Panc1 (cell line): ENCODE data around the gene ACP7. TPM values are rescaled to one million over a fixed set of nuclear protein-coding genes. Genes with fewer than 3 reads are reported as not detected.

Experiments used
- ATAC-seq: fragments of 200-7000 bp; cut with Tn5 transposase; 2 replicates; pipeline ENCODE4 v1.9.1; 2020; ENCODE audit warnings: mild to moderate bottlenecking, moderate library complexity
- BruUV-seq: library from RNA; stranded (reverse); fragments of 400-500 nt; replicated peaks from 2 replicates; lab custom pipeline; 2021; lab: Mats Ljungman, UMichigan
- CTCF ChIA-PET: fragments of 300-600 bp; sonication (Branson Sonifier 250); formaldehyde crosslinking; loops from one replicate; lab custom pipeline; 2022; ENCODE audit warnings: antibody characterized with exemption; lab: Charles Lee
- POLR2A ChIA-PET: fragments of 300-600 bp; sonication (Branson Sonifier 250); formaldehyde crosslinking; loops from one replicate; lab custom pipeline; 2022; ENCODE audit warnings: antibody characterized with exemption; lab: Charles Lee
- DNase-seq: peaks from one replicate; pipeline ENCODE4 v3.0.0-alpha.2; 2010; ENCODE audit warnings: low read depth, low spot score
- H3K27ac ChIP-seq: 2 replicates; pipeline ENCODE4 v1.5.1; 2011; ENCODE audit warnings: mild to moderate bottlenecking, low read length, inconsistent platforms
- H3K27me3 ChIP-seq: fragments of 200-500 bp; sonication (Bioruptor generic); 2 replicates; pipeline ENCODE4 v1.6.0; 2014; ENCODE audit warnings: low read length, inconsistent platforms; ENCODE audit not compliant: control insufficient read depth, insufficient read depth
- H3K36me3 ChIP-seq: fragments of 200-500 bp; sonication (Bioruptor generic); 2 replicates; pipeline ENCODE4 v1.5.1; 2014; ENCODE audit warnings: inconsistent platforms, mild to moderate bottlenecking, low read length, moderate library complexity; ENCODE audit not compliant: control insufficient read depth, insufficient read depth
- H3K4me1 ChIP-seq: 2 replicates; pipeline ENCODE4 v1.5.1; 2011; ENCODE audit warnings: inconsistent platforms, mild to moderate bottlenecking, low read length, moderate library complexity; ENCODE audit not compliant: control insufficient read depth, insufficient read depth
- H3K4me3 ChIP-seq, 2 experiments: 2 replicates each; pipeline ENCODE4 v1.5.1; 2011 to 2012; ENCODE audit warnings: low read depth in 2 of 2, low read length in 2 of 2, mild to moderate bottlenecking in 2 of 2, inconsistent platforms in 1 of 2, moderate library complexity in 1 of 2
- H3K9me3 ChIP-seq: fragments of 200-500 bp; sonication (Bioruptor generic); 2 replicates; pipeline ENCODE4 v1.5.1; 2014; ENCODE audit warnings: low read depth, mild to moderate bottlenecking, inconsistent platforms, low read length, moderate library complexity; ENCODE audit not compliant: control insufficient read depth, insufficient read depth
- CTCF ChIP-seq: fragments of 450-650 bp; IDR thresholded peaks from 2 replicates; pipeline ENCODE4 v1.5.1; 2017; ENCODE audit warnings: mild to moderate bottlenecking
- POLR2AphosphoS5 ChIP-seq: IDR thresholded peaks from 2 replicates; pipeline ENCODE4 v1.6.1; 2012; ENCODE audit warnings: mild to moderate bottlenecking, low read depth, low read length, moderate library complexity
- SIN3A ChIP-seq: IDR thresholded peaks from 2 replicates; pipeline ENCODE4 v1.6.1; 2012; ENCODE audit warnings: low read depth, mild to moderate bottlenecking, low read length, moderate library complexity, borderline replicate concordance; ENCODE audit not compliant: insufficient read depth
- in situ Hi-C: cut with HindIII; loops from 2 replicates; pipeline ENCODE4 v1.10.0; 2016; ENCODE audit warnings: low sequenced_read_pairs, low pct_unique_long_range_greater_than_20kb
- intact Hi-C: fragments of 100-400 bp; cut with micrococcal nuclease; formaldehyde crosslinking; loops from one replicate; pipeline ENCODE4 v1.10.0; 2022; ENCODE audit not compliant: unreplicated experiment
- total RNA-seq: library from RNA; stranded (reverse); gene quantifications from one replicate; pipeline ENCODE4 v1.2.1, GENCODE V29; 2021; ENCODE audit not compliant: unreplicated experiment
- TF ChIP-seq, protein P1 (sequence below), 2 experiments: IDR thresholded peaks; 2 replicates each; pipeline ENCODE4 v1.6.1; 2011 to 2012; ENCODE audit warnings: low read depth in 2 of 2, control low read depth in 1 of 2, low read length in 1 of 2, mild to moderate bottlenecking in 1 of 2, moderate library complexity in 1 of 2; ENCODE audit not compliant: insufficient read depth in 1 of 2

The ACP7 gene
- total RNA-seq, 1 experiment from 2014 or later = 10.3 TPM

DNA sequence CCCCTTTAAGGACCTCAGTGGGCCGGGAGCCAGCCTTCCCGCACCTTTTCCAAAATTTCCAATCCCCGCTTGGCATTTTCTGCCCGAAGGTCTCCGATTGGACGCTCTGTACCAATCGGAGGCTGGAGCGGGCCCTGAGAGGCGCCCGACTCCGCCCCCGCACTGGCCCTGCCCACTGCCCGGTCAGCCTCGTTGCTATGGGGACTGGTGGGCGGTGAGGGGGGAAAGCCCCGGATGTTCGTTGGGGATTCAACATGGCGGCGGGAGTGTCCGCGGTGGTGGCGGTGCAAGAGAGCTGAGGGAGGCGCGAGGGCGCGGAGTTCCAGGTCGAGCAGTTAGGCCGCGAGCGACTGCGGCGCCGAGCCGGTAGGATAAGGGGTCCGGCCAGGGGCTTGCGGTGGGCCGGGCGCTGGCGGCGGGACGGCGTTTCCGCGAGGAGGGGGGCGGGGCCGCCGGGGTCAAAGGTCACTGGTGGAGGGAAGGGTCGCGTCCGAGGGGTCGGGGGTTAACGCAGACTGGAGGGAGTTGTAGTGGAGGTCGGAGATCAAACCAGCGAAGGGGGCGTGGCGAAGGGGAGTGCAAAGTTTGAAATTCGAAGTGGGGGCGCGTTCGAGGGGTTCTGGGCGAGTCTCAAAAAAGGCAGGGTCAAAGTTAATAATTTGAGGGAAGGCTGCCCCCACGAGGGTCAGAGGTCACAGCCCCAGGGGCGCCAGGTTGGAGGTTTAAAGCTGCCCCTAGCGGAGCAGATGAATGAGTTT is 41.6 kb downstream of the ACP7 start, which contains the start of gene PAK4:
Gene PAK4, plus strand, starts transcription at position 233 of the 758 bp plus-strand sequence. CDS start 43,768 bp downstream, outside the sequence.
- H3K4me1 ChIP-seq = peaks cover 46% of the 10 kb centered on the region
- intact Hi-C loops = no loop called here
- POLR2A ChIA-PET = interaction anchor here (0.5 to 0.6 kb wide), 2 partner anchors 12 to 30 kb away, joined by 10 read pairs; no protein-coding TSS in a partner anchor
- no peaks in the 10 kb centered on the region for H3K27me3 ChIP-seq
- peak; percentile 99 for TF ChIP-seq POLR2AphosphoS5
- TF ChIP-seq, protein P1, sequence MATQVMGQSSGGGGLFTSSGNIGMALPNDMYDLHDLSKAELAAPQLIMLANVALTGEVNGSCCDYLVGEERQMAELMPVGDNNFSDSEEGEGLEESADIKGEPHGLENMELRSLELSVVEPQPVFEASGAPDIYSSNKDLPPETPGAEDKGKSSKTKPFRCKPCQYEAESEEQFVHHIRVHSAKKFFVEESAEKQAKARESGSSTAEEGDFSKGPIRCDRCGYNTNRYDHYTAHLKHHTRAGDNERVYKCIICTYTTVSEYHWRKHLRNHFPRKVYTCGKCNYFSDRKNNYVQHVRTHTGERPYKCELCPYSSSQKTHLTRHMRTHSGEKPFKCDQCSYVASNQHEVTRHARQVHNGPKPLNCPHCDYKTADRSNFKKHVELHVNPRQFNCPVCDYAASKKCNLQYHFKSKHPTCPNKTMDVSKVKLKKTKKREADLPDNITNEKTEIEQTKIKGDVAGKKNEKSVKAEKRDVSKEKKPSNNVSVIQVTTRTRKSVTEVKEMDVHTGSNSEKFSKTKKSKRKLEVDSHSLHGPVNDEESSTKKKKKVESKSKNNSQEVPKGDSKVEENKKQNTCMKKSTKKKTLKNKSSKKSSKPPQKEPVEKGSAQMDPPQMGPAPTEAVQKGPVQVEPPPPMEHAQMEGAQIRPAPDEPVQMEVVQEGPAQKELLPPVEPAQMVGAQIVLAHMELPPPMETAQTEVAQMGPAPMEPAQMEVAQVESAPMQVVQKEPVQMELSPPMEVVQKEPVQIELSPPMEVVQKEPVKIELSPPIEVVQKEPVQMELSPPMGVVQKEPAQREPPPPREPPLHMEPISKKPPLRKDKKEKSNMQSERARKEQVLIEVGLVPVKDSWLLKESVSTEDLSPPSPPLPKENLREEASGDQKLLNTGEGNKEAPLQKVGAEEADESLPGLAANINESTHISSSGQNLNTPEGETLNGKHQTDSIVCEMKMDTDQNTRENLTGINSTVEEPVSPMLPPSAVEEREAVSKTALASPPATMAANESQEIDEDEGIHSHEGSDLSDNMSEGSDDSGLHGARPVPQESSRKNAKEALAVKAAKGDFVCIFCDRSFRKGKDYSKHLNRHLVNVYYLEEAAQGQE (IDR thresholded peaks at IDR 0.05; ENCODE audit: insufficient read depth in 1 of 2, low read depth in 2 of 2, low read length in 1 of 2) = 0 out of 4 replicates have a peak, but pooled peaks of 1 of the 2 experiments have one; percentile 39
- no peak for TF ChIP-seq CTCF
- TF ChIP-seq SIN3A = peak; percentile 100
- peak within 1 kb of the TSS; percentile 63 to 90 for H3K4me3 ChIP-seq
- DNase-seq (peak; percentile 99), ATAC-seq (peak; percentile 95)
- CTCF ChIA-PET = interaction anchor here (0.6 to 0.7 kb wide), 3 partner anchors 10 to 13 kb away, joined by 3 to 13 read pairs (median 5); no protein-coding TSS in a partner anchor
- no peaks in the 10 kb centered on the region for H3K36me3 ChIP-seq
- peak within 1 kb of the TSS; percentile 89 for H3K27ac ChIP-seq
- H3K9me3 ChIP-seq = no peaks in the 10 kb centered on the region
- in situ Hi-C loops = no loop called here
- BruUV-seq = no TSS peak

- Histone ChIP-seq H3K4me3 (peak overlapping the region; percentile 63 to 90), H3K9me3 (no peaks in the 10 kb centered on the region), H3K27me3 (no peaks in the 10 kb centered on the region), H3K4me1 (peaks cover 54% of the 10 kb centered on the region), H3K36me3 (no peaks in the 10 kb centered on the region), H3K27ac (peak overlapping the region; percentile 89)
- DNase-seq = no peak
- TSS peak; percentile 76 for BruUV-seq
- intact Hi-C loops (no loop called here), in situ Hi-C loops (no loop called here)
- peak; percentile 57 for ATAC-seq
- CTCF ChIA-PET = interaction anchor here (0.6 to 0.8 kb wide), 3 partner anchors 10 to 13 kb away, joined by 3 to 13 read pairs (median 5); no protein-coding TSS in a partner anchor
- TF ChIP-seq, protein P1 (IDR thresholded peaks at IDR 0.05; ENCODE audit: insufficient read depth in 1 of 2, low read depth in 2 of 2, low read length in 1 of 2) = no peak
- TF ChIP-seq POLR2AphosphoS5 = peak; percentile 71; the same call in 1 of the 2 replicates
- POLR2A ChIA-PET = interaction anchor here (0.5 to 0.7 kb wide), 5 partner anchors 13 to 216 kb away, joined by 3 to 10 read pairs (median 6); partner anchors contain the start of gene FBXO27
Observed at GRCh38 chr19:39126312-39127187, 42.4 kb downstream of the ACP7 start.
